Measurements from ENCODE around the gene OR2M4. TPM values are rescaled to one million over a fixed set of nuclear protein-coding genes. Genes with fewer than 3 reads are reported as not detected.

OR2M4 gene
- total RNA-seq, 1 experiment from 2014 or later: not detected

DNA sequence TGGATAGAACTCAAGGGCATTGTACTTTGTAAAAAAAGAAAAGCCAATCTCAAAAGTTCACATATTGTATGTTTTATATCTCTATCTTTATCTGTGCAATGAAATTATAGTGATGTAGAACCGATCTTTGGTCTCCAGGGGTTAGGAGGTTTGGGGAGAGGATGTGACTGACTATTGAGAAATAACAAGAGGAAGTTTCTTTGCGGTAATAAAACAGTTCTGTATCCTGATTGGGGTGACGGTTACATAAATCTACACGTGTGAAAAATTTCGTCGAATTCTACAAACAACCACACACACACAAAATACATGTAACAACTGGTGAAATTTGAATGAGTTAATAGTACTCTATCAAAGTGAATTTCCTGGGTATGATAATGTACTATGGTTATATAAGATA lies 57.2 kb downstream of the OR2M4 start:
- no peak for TF ChIP-seq CBX3 (IDR thresholded peaks at IDR 0.05; ENCODE audit: low read depth)
- no peak for TF ChIP-seq ZFX (IDR thresholded peaks at IDR 0.05)
- no peak for TF ChIP-seq EZH2 (IDR thresholded peaks at IDR 0.05)
- no peak for TF ChIP-seq RAD21 (IDR thresholded peaks at IDR 0.05; ENCODE audit: low read depth)
- TF ChIP-seq, protein P1, sequence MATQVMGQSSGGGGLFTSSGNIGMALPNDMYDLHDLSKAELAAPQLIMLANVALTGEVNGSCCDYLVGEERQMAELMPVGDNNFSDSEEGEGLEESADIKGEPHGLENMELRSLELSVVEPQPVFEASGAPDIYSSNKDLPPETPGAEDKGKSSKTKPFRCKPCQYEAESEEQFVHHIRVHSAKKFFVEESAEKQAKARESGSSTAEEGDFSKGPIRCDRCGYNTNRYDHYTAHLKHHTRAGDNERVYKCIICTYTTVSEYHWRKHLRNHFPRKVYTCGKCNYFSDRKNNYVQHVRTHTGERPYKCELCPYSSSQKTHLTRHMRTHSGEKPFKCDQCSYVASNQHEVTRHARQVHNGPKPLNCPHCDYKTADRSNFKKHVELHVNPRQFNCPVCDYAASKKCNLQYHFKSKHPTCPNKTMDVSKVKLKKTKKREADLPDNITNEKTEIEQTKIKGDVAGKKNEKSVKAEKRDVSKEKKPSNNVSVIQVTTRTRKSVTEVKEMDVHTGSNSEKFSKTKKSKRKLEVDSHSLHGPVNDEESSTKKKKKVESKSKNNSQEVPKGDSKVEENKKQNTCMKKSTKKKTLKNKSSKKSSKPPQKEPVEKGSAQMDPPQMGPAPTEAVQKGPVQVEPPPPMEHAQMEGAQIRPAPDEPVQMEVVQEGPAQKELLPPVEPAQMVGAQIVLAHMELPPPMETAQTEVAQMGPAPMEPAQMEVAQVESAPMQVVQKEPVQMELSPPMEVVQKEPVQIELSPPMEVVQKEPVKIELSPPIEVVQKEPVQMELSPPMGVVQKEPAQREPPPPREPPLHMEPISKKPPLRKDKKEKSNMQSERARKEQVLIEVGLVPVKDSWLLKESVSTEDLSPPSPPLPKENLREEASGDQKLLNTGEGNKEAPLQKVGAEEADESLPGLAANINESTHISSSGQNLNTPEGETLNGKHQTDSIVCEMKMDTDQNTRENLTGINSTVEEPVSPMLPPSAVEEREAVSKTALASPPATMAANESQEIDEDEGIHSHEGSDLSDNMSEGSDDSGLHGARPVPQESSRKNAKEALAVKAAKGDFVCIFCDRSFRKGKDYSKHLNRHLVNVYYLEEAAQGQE (IDR thresholded peaks at IDR 0.05; ENCODE audit: low read depth): no peak
- no peak for TF ChIP-seq EZH2phosphoT487 (IDR thresholded peaks at IDR 0.05; ENCODE audit: borderline replicate concordance)
- TF ChIP-seq, protein P2, sequence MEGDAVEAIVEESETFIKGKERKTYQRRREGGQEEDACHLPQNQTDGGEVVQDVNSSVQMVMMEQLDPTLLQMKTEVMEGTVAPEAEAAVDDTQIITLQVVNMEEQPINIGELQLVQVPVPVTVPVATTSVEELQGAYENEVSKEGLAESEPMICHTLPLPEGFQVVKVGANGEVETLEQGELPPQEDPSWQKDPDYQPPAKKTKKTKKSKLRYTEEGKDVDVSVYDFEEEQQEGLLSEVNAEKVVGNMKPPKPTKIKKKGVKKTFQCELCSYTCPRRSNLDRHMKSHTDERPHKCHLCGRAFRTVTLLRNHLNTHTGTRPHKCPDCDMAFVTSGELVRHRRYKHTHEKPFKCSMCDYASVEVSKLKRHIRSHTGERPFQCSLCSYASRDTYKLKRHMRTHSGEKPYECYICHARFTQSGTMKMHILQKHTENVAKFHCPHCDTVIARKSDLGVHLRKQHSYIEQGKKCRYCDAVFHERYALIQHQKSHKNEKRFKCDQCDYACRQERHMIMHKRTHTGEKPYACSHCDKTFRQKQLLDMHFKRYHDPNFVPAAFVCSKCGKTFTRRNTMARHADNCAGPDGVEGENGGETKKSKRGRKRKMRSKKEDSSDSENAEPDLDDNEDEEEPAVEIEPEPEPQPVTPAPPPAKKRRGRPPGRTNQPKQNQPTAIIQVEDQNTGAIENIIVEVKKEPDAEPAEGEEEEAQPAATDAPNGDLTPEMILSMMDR (IDR thresholded peaks at IDR 0.05 in 2 of 3, conservative IDR thresholded peaks at IDR 0.05 in 1 of 3; ENCODE audit: borderline replicate concordance in 1 of 3, insufficient read depth in 1 of 3, low read depth in 2 of 3, low read length in 2 of 3): no peak
- TF ChIP-seq, protein P3, sequence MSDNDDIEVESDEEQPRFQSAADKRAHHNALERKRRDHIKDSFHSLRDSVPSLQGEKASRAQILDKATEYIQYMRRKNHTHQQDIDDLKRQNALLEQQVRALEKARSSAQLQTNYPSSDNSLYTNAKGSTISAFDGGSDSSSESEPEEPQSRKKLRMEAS (IDR thresholded peaks at IDR 0.05): no peak
- no peak for TF ChIP-seq ZNF274 (IDR thresholded peaks at IDR 0.05; ENCODE audit: low read depth, low read length)
- TF ChIP-seq, protein P4, sequence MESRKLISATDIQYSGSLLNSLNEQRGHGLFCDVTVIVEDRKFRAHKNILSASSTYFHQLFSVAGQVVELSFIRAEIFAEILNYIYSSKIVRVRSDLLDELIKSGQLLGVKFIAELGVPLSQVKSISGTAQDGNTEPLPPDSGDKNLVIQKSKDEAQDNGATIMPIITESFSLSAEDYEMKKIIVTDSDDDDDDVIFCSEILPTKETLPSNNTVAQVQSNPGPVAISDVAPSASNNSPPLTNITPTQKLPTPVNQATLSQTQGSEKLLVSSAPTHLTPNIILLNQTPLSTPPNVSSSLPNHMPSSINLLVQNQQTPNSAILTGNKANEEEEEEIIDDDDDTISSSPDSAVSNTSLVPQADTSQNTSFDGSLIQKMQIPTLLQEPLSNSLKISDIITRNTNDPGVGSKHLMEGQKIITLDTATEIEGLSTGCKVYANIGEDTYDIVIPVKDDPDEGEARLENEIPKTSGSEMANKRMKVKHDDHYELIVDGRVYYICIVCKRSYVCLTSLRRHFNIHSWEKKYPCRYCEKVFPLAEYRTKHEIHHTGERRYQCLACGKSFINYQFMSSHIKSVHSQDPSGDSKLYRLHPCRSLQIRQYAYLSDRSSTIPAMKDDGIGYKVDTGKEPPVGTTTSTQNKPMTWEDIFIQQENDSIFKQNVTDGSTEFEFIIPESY (IDR thresholded peaks at IDR 0.05; ENCODE audit: extremely low read depth, insufficient replicate concordance, low read length): no peak
- no peak for TF ChIP-seq SRF (IDR thresholded peaks at IDR 0.05; ENCODE audit: low read depth)
- no peak for TF ChIP-seq SP1 (IDR thresholded peaks at IDR 0.05; ENCODE audit: low read depth)
- no peak for TF ChIP-seq SIN3A (IDR thresholded peaks at IDR 0.05; ENCODE audit: low read depth)
- peaks cover 7 to 8% of the 10 kb centered on the region in 2 experiments; a peak in 2 of 4 replicates for H3K9me3 ChIP-seq (ENCODE audit: control insufficient read depth in 1 of 2, insufficient read depth in 1 of 2, low read depth in 1 of 2, low read length in 2 of 2)
- no peak overlapping the region for H3K4me3 ChIP-seq (replicated peaks in 1 of 2; ENCODE audit: low read depth in 1 of 2, low read length in 2 of 2)
- H4K20me1 ChIP-seq (ENCODE audit: insufficient read depth): no peaks in the 10 kb centered on the region
- no peaks in the 10 kb centered on the region for H3K27me3 ChIP-seq (ENCODE audit: insufficient read depth, low read length)
- H3K4me1 ChIP-seq (ENCODE audit: control insufficient read depth in 1 of 2, insufficient read depth in 2 of 2, low read length in 2 of 2): no peaks in the 10 kb centered on the region
- ChIA-PET RAD21 (ENCODE audit: low non-redundant PET in 1 of 2, low total read pairs in 2 of 2, uncharacterized antibody in 2 of 2, unreplicated experiment in 2 of 2) (no interaction called here), CTCF (no interaction called here), POLR2A (no interaction called here)
- H3K79me2 ChIP-seq (ENCODE audit: insufficient read depth, low read length): no peaks in the 10 kb centered on the region
- no peaks in the 10 kb centered on the region for H3K36me3 ChIP-seq (ENCODE audit: control insufficient read depth in 1 of 2, insufficient read depth in 2 of 2, low read length in 2 of 2)
- no peak for DNase-seq (ENCODE audit: low read depth, low spot score)
- H3K27ac ChIP-seq (ENCODE audit: low read depth, low read length): no peak overlapping the region
- no peaks in the 10 kb centered on the region for H3K9me2 ChIP-seq (ENCODE audit: insufficient read depth)
- H2AFZ ChIP-seq (ENCODE audit: low read depth, low read length, poor library complexity, severe bottlenecking): no peak overlapping the region
- ATAC-seq: no peak
- intact Hi-C loops (cut with micrococcal nuclease): no loop called here
- no peak overlapping the region for H3K4me2 ChIP-seq (ENCODE audit: low read length)
- no TSS peak for BruUV-seq (replicated peaks)
- H3K9ac ChIP-seq (ENCODE audit: low read length): no peak overlapping the region

Data from HCT116 (cell line).